ENCODE measurements around the gene RTKN2.
"Not testable (repeated sequence)": the region's sequence is repeated elsewhere in the genome, so short reads cannot be mapped to it uniquely, and the experiment has no call there.

Gene RTKN2

DNA sequence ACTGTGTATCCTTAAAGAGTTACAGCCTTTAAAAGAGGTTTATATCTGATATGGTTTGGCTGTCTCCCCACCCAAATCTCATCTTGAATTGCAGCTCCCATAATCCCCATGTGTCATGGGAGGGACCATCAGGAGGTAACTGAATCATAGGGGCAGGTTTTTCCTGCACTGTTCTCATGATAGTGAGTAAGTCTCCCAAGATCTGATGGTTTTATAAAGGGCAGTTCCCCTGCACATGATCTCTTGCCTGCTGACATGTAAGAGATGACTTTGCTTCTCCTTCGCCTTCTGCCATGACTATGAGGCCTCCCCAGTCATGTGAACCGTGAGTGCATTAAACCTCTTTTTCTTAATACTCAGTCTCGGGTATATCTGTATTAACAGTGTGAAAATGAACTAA, 9.7 kb downstream of the RTKN2 start:
- no peak for DNase-seq (ENCODE audit: low spot score)

- DNase-seq (ENCODE audit: low spot score), result no peak
Measured at GRCh38 chr10:62253704-62254103, 14.9 kb downstream of the RTKN2 start.

- no peak for DNase-seq (ENCODE audit: low spot score)
Measured at GRCh38 chr10:62252051-62252450, 16.6 kb downstream of the RTKN2 start.

GRCh38 chr10:62250594-62251198, 17.9 kb downstream of the RTKN2 start:
- no peak for DNase-seq (ENCODE audit: low spot score)

DNA sequence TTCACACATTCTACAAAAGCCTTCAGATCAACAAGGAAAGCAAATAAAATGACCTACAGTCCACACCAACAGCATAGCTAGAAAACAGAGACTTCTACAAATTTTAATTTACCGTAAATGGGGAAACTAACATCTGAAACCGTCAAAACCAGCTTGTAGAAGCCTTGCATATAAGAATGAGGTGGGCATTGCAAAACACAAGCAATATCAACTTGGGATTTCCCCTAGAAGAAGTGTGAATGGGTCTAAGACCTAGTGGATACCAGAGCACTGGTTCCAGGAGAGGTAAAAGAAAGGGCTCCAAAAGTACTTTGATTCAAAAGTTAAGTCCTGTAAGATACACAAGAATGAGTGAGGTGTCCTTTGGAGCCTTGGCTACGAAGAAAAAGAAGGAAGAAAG, 18.7 kb downstream of the RTKN2 start:
- DNase-seq (ENCODE audit: low spot score), result no peak

GRCh38 chr10:62248465-62248864, 20.2 kb downstream of the RTKN2 start:
- DNase-seq (ENCODE audit: low spot score), result no peak

GRCh38 chr10:62244785-62245467, 23.7 kb downstream of the RTKN2 start:
- DNase-seq (ENCODE audit: low spot score), result no peak

- no peak for DNase-seq (ENCODE audit: low spot score)
Measured at GRCh38 chr10:62244088-62244487, 24.6 kb downstream of the RTKN2 start.

- no peak for DNase-seq (ENCODE audit: low spot score)
Measured at GRCh38 chr10:62243647-62243997, 25.0 kb downstream of the RTKN2 start.

- DNase-seq (ENCODE audit: low spot score), result not testable (repeated sequence)
Measured at GRCh38 chr10:62242965-62243646, 25.5 kb downstream of the RTKN2 start.

DNA sequence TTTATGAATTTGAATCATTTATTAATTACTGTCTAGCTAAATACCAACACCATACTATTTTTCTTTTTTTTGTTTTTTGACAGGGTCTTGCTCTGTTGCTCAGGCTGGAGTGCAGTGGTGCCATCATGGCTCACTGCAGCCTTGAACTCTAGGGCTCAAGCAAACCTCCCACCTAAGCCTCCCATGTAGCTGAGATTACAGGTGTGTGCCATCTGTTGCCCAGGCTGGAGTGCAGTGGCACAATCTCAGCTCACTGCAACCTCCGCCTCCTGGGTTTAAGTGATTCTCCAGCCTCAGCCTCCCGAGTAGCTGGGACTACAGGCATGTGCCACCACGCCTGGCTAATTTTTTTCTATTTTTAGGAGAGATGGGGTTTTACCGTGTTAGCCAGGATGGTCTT, 27.1 kb downstream of the RTKN2 start:
- DNase-seq (ENCODE audit: low spot score), result not testable (repeated sequence)

GRCh38 chr10:62239994-62240393, 28.6 kb downstream of the RTKN2 start:
- DNase-seq (ENCODE audit: low spot score), result no peak

DNA sequence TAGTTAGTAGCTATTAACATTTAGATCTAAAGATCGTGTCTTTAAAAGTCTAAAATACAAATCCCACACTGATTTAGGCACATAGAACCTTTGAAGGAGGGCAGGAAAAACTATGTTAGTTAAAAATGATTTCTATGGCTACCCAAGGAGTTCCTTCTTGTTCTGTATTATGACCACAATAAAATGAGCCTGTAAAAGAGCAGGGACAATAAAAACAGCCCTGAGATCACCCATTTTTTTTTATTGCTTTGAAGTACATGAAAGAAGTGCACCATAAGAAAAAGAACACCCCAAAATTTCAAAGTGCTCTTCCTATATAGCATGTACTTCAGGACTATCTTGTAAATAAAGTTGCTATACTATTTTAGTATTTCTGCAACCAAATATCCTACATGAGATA, 29.8 kb downstream of the RTKN2 start:
- DNase-seq (ENCODE audit: low spot score), result no peak

DNA sequence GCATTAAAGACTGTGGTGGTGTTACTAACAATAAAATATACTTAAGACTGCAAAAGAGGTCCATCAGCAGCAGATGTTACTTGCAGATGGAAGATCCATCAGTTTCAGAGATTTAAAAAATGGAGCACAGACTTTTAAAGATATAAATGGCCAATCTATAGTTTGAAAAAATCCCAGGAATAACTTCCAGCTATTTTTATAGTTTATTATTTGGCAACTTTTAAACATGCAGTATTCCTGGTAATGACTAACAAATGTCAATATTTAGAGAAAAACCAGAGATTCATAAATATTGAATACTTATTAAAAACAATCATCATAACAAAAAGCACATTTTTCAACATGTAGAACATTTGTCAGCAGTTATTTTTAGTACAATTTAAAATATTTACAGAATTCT, 30.7 kb downstream of the RTKN2 start:
- no peak for DNase-seq (ENCODE audit: low spot score)

GRCh38 chr10:62237506-62237905, 31.1 kb downstream of the RTKN2 start:
- DNase-seq (ENCODE audit: low spot score), result no peak

GRCh38 chr10:62234077-62234605, 34.5 kb downstream of the RTKN2 start:
- DNase-seq (ENCODE audit: low spot score), result no peak

DNA sequence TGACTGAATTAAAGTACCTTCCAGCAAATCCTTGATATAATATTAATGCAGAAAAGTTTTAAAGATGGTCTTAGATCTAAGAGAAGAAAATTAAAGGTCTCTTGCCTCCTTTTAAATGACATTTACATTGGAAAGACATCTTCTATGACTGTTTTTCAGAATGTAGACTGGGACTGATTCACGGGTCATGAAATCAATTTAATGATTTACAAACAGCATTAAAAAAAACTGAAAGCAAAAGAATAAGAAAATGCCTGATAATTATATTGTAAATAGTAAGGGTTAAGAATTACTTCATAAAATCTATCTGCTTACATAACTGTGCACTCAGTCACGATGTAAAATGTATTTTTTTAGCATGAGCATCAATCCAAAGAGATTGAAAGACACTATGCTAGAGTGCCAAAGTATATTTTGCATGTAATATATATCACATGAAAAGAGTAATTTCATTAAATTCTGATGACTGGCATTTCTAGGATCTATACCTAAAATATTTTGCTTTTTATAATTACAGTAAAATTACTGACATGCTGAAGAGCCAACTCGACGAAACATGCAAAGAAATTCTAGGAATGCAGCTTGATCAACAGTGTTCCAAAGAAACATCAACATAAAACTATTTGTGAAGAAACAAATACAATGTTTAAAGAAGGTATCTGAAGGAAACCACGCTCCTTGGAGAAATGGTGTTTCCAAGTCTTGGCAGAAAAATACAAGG, 35.1 kb downstream of the RTKN2 start:
- DNase-seq (ENCODE audit: low spot score), result no peak

DNA sequence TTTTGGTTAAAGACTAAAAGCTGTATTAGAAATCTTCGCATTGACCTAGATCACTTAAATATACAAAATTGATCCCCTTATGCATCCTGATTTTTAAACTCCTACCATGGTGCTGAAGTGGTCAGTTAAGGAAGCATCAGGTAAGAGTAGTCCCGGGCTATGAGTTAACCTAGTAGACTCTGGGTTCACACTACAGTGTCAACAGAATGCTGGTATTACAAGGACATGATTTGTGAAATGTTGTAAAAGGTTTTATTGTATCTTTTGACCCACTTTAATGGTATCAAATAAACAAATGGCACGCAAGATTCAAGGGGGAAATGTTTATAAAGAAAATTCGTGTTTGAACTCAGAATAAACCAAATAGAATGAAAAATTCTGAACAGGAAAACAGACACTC, 36.8 kb downstream of the RTKN2 start:
- no peak for DNase-seq (ENCODE audit: low spot score)

GRCh38 chr10:62231371-62231770, 37.3 kb downstream of the RTKN2 start:
- DNase-seq (ENCODE audit: low spot score), result no peak

- DNase-seq (ENCODE audit: low spot score), result no peak
Measured at GRCh38 chr10:62230344-62231121, 38.1 kb downstream of the RTKN2 start.

DNA sequence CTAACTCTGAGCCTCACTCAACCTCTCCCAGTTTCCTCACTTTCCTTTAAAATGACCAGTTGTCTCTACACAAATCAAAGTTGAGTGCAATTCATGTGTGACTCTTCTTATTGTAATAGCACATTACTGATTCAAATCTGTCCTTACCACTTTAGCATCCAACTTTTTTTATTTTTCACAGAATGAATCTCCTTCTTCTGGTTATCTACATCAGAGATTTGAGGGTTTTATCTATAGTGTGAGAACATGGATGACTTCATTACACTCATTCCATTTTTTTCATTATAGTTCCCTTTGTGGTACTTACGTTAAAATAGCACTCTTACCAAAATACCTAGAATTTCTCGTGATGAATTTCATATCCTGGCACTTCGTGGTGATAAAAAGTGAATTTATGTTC, 43.3 kb downstream of the RTKN2 start:
- DNase-seq (ENCODE audit: low spot score), result no peak

- DNase-seq (ENCODE audit: low spot score), result no peak
Measured at GRCh38 chr10:62224606-62225005, 44.0 kb downstream of the RTKN2 start.

Data from ecto neural progenitor cell (in vitro differentiated cells).